GM18502 (cell line): Measurements from ENCODE around the gene DLG2.
"Not testable (repeated sequence)": the region's sequence is repeated elsewhere in the genome, so short reads cannot be mapped to it uniquely, and the experiment has no call there.

ENCODE experiments used
- ATAC-seq: cut with Tn5 transposase; IDR thresholded peaks from one replicate; pipeline ENCODE4 v1.9.1; 2021; ENCODE audit warnings: mild to moderate bottlenecking; ENCODE audit not compliant: unreplicated experiment, poor library complexity

Gene DLG2

GRCh38 chr11:84372381-84372950 lies 1254.7 kb downstream of the DLG2 start:
- ATAC-seq: no peak

- ATAC-seq: no peak
Observed at GRCh38 chr11:84358034-84358433, 1269.1 kb downstream of the DLG2 start.

DNA sequence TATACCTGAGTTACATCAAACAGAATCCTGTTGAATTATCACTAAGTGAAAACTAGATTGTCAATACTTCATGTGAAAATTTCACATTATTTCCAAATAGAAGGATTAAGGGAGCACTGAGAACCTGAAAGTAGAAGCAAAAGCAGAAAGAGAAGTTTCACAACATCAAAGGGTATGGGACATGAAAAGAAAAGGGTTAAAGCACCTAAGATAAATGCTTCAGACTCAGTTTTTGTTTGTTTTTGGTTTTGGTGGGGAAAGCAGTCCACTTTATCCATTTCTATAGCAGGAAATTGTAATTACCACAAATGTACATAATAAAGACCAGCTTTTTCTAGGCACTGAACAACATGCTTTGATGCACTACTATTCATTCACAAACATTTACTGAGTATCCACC lies 1271.2 kb downstream of the DLG2 start:
- no peak for ATAC-seq

GRCh38 chr11:84345597-84345996 lies 1281.5 kb downstream of the DLG2 start:
- no peak for ATAC-seq

- ATAC-seq: no peak
Observed at GRCh38 chr11:84345027-84345426, 1282.1 kb downstream of the DLG2 start.

DNA sequence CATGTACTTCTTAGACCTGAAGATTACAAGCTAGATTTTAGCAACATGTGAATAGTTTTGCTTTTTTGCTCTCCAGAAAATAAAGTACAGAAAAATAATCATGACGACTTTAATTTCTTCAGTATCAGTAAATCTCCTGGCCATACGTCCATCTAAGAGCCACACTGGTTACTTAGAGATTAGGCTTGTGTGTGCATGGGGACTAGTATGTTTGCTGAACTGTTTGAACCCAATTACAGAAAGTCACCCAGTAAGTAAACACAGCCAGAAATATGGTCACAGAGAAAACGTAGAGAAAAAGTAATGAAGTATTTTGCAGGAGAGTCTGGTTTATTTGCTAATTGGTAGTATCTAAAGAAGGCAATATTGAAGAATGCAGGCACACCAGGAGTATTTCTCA lies 1287.3 kb downstream of the DLG2 start:
- no peak for ATAC-seq

- ATAC-seq: no peak
Observed at GRCh38 chr11:84333221-84333620, 1293.9 kb downstream of the DLG2 start.

DNA sequence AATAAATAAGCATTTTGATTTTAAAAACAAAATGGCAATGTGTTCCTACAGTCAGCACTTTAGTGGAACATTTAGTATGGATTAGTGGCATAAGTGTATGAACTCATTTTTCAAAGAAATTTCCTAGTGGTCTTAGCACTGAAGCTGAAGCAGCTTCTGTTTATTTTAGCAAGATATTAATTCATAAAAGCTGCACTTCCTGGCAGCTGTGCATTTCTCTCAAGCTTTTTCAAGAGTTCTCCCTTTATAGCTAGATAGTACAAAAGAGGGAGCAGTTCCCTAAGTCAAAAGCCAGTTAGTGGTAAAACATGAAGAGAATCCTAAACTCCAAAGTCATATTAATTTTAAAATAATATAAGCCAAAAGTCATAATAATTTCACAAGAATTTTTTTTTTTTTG lies 1304.9 kb downstream of the DLG2 start:
- ATAC-seq: no peak

DNA sequence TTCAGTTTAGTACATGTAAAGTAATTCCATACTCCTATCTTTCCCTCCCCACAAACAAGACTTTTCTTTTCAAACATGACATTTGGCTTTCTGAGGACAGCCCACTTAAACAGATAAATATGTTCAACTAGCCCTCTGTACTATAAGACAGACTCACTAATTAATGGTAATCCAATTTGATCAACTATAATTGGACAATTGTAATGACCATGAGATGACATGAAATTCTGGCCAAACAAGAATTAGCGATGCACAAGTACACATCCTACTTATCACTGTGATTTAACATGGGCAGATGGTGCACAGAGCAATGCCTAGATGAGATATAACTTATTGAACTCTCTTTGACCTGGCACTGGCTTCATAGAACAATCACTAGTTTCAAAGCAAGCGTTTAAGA lies 1307.3 kb downstream of the DLG2 start:
- no peak for ATAC-seq

DNA sequence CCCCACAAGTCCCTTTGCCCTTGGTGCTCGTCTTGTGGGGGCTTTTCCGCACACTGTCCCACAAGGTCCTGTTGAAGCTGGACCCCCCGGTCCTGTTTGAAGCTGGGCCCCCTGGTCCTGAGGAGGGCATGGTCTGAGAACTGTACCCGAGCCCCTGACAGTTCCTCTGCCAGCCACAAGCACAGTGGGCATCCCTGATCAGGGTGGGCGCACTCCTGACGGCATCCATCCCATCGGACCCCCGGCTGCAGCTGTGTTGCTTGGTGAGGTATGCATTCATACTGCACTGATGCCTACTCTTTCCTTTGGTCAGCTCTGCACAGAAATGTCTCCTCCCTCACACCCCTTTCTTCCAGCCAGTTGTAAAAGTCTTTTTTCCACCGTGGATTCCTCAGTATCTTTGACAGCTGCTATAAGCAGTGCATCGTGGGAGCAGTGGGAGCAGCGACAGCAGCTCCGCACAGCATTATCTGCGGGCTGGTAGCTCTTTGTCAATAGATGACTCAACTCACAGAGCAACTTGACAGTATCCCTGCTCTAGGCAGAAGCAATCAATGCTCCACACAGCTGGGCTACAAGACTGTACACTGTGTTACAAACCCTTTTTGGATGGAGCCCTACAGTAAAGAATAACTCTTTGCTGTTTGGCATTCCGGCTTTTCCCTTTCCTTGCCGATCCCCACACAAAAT lies 1310.1 kb downstream of the DLG2 start:
- ATAC-seq: no peak

GRCh38 chr11:84313830-84314359 lies 1313.2 kb downstream of the DLG2 start:
- no peak for ATAC-seq

DNA sequence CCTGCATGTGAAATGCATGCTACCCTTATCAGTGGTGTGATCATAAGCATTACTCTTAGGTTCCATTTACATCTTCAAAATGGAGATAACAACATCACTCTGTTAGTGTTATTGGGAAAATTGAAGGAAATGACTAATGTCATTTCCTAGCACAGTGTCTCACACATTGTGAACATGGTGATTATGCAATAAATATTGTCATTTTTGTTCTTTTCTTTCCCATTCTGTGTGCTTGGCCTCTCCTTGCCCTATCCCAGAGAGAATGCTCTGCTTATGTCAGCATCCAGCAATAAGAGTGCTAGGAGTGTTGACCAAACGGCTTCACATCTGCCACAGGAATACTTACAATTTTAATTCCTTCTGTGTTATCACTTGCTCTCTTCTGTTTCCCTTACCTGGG lies 1316.9 kb downstream of the DLG2 start:
- no peak for ATAC-seq

GRCh38 chr11:84308491-84308890 lies 1318.7 kb downstream of the DLG2 start:
- not testable (repeated sequence) for ATAC-seq

DNA sequence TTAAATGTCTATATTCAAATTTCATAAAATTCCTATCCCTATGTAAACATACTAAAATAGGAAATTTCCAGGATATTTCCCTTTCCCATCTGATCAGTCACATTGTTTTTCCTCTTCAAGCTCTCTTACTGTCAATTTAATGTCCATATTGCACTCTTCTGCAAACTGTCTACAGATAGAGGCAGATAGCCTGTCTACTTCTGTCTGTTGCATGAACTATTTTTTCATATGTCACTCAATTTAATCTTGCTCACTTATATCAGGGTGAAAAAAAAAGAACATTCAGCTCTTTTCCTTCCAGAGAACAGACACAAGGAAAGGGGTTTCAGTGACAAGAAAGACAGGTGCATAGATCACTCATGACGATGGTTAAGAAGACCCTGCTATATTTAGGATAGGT lies 1327.1 kb downstream of the DLG2 start:
- no peak for ATAC-seq

GRCh38 chr11:84297570-84297969 lies 1329.6 kb downstream of the DLG2 start:
- no peak for ATAC-seq

- ATAC-seq: no peak
Observed at GRCh38 chr11:84295815-84296214, 1331.3 kb downstream of the DLG2 start.

DNA sequence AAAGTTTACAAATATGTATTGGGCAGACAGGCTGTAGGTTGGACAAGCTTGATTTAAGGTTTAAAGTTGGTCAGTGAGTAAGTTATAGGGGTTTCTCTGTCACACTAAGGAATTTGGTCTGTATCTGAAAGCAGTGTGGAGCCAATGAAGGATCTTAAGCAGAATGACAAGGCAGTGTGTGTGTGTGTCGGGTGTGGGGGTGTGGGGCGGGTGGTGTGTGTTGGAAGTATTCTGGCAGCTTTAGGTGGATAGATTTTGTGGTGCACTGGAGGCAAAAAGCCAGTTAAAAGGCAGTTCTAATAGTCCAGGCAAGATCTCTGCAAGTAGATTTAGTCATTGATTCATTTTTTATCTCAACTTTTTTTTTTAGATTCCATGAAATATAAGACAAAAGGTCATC lies 1334.2 kb downstream of the DLG2 start:
- no peak for ATAC-seq

DNA sequence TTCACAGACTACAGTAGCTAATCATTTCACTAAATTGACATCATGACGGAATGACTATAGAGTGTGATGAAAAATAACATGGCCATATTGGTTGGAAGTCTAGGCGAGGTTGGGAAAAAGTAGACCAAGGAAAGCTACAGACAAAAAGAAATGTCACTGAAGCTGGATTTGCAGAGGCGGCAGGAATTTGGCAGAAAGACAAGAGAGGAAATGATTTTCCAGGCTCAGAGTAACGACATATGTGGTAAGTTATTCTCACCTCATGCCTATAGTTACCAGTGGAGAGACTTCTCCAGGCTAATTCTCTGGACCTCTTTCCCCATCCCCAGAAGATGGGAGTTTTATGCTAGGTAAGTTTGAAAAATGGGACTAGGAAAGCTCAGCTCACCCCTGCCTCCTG lies 1335.1 kb downstream of the DLG2 start:
- no peak for ATAC-seq

DNA sequence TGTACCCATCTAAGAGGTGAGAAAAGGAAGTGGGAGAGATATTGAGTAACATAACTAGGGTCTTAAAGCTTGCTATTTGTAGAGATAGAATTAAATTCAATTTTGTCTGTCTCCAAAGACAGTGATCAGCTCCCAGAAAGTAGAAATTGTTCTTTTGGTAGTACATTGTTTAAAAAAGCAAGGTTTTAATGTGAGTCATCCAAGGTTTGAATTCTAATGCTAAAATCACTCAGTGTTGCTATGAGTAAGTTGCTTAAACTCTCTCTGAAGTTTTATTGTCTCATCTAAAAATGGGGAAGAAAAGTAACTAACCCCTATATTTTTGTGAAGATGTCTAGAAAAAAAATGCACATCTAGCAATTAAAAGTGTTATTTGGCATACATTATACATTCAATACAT lies 1336.5 kb downstream of the DLG2 start:
- ATAC-seq: no peak

GRCh38 chr11:84289381-84289906 lies 1337.7 kb downstream of the DLG2 start:
- peak; percentile 99 for ATAC-seq

- no peak for ATAC-seq
Observed at GRCh38 chr11:84273541-84273940, 1353.6 kb downstream of the DLG2 start.

DNA sequence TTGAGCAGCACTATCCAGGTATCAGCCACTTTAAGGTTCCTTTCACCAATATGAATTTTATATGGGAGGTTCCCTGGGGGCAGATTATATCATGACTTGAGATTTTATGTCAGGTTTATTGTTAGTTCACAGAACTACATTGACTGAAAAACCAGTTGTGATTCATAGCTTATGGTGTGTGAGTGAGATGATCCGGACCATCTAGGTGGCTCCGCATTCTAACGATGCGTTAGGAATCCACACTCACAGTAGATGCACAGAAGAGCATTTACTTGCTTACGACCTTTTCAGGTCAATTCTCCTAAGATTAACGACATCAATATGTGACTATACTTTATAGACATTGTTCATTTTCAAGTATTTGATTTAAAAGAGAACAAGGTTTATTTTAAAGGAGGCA lies 1356.7 kb downstream of the DLG2 start:
- ATAC-seq: no peak
